Esophagus mucosa (tissue), 1 donor: ENCODE measurements around the gene ITGA6. TPM values are rescaled to one million over a fixed set of nuclear protein-coding genes. Genes with fewer than 3 reads are reported as not detected.

ENCODE experiments used
- ATAC-seq: fragments of 200-7000 bp; cut with Tn5 transposase; one replicate; pipeline ENCODE4 v1.9.1; 2020
- total RNA-seq: library from RNA; stranded (reverse); gene quantifications from one replicate; pipeline ENCODE4 v1.2.4, GENCODE V29; 2023
- donor health status: DM: yes; HTN: yes; CAD: no.

Gene ITGA6
- total RNA-seq, 1 donor from 2014 or later = 65.2 TPM

GRCh38 chr2:172442072-172442895 is 14.9 kb downstream of the ITGA6 start:
- peak; percentile 96 for ATAC-seq

GRCh38 chr2:172445851-172446250 is 18.5 kb downstream of the ITGA6 start:
- ATAC-seq = no peak

- no peak for ATAC-seq
Observed at GRCh38 chr2:172446474-172447063, 19.2 kb downstream of the ITGA6 start.

- peak; percentile 60 for ATAC-seq
Observed at GRCh38 chr2:172447811-172448493, 20.6 kb downstream of the ITGA6 start.

GRCh38 chr2:172448544-172449267 is 21.3 kb downstream of the ITGA6 start:
- no peak for ATAC-seq

- ATAC-seq = peak; percentile 69
Observed at GRCh38 chr2:172449911-172450550, 22.6 kb downstream of the ITGA6 start.

- no peak for ATAC-seq
Observed at GRCh38 chr2:172451923-172452322, 24.5 kb downstream of the ITGA6 start.

GRCh38 chr2:172452845-172453244 is 25.5 kb downstream of the ITGA6 start:
- ATAC-seq = no peak

GRCh38 chr2:172454404-172455120 is 27.2 kb downstream of the ITGA6 start:
- peak; percentile 31 for ATAC-seq

- peak; percentile 22 for ATAC-seq
Observed at GRCh38 chr2:172455121-172455515, 27.7 kb downstream of the ITGA6 start.

- ATAC-seq = peak; percentile 46
Observed at GRCh38 chr2:172456002-172456401, 28.6 kb downstream of the ITGA6 start.

- ATAC-seq = no peak
Observed at GRCh38 chr2:172457536-172457935, 30.1 kb downstream of the ITGA6 start.

GRCh38 chr2:172458561-172459124 is 31.3 kb downstream of the ITGA6 start:
- no peak for ATAC-seq

- ATAC-seq = no peak
Observed at GRCh38 chr2:172460780-172461201, 33.4 kb downstream of the ITGA6 start.

- ATAC-seq = peak; percentile 68
Observed at GRCh38 chr2:172461591-172462372, 34.4 kb downstream of the ITGA6 start.

- ATAC-seq = no peak
Observed at GRCh38 chr2:172462373-172462848, 35.0 kb downstream of the ITGA6 start.

GRCh38 chr2:172462849-172463381 is 35.5 kb downstream of the ITGA6 start:
- ATAC-seq = peak; percentile 58

GRCh38 chr2:172464400-172465129 is 37.2 kb downstream of the ITGA6 start:
- peak; percentile 31 for ATAC-seq
